Stimulated activated CD4-positive, alpha-beta T cell treated with anti-CD3 and anti-CD28 coated beads, TNF-alpha, amount 100 ng/mL, for 1 hour (primary cell): ENCODE measurements around the gene SET.
"Not testable (repeated sequence)": the region's sequence is repeated elsewhere in the genome, so short reads cannot be mapped to it uniquely, and the experiment has no call there.

Experiments
- DNase-seq, 3 donors: peaks; one replicate each; pipeline ENCODE4 v3.0.0-alpha.2; 2020; ENCODE audit warnings: low read depth in 3 of 3, low spot score in 1 of 3

Gene SET

GRCh38 chr9:128685636-128686489 lies 3.2 kb upstream of the SET start:
- DNase-seq, result peak in 1 of 3 donors; percentile 26

- DNase-seq, result no peak
These were observed 1.6 kb upstream of the SET start for GRCh38 chr9:128687453-128687852.

GRCh38 chr9:128689293-128689774 lies 312 bp downstream of the SET start:
- peak in 1 of 3 donors; percentile 42 for DNase-seq

GRCh38 chr9:128689820-128690683 lies 1.0 kb downstream of the SET start:
- peak in 1 of 3 donors; percentile 37 for DNase-seq

GRCh38 chr9:128690684-128691034 lies 1.6 kb downstream of the SET start:
- DNase-seq, result no peak

GRCh38 chr9:128693738-128694137 lies 4.7 kb downstream of the SET start:
- not testable (repeated sequence) for DNase-seq

- DNase-seq, result no peak
These were observed 5.3 kb downstream of the SET start for GRCh38 chr9:128694344-128694743.

- DNase-seq, result no peak
These were observed 8.1 kb downstream of the SET start for GRCh38 chr9:128696923-128697707.

GRCh38 chr9:128699096-128699795 lies 10.2 kb downstream of the SET start:
- DNase-seq, result not testable (repeated sequence)

GRCh38 chr9:128701227-128701854 lies 12.3 kb downstream of the SET start:
- no peak for DNase-seq

GRCh38 chr9:128702445-128702948 lies 13.5 kb downstream of the SET start, which contains the start of gene PKN3:
PKN3 (plus strand) TSS chr9:128702503; CDS start chr9:128702916, 413 bp downstream.
- peak in 2 of 3 donors; percentile 65 to 83 for DNase-seq

- DNase-seq, result no peak
These were observed 14.1 kb downstream of the SET start for GRCh38 chr9:128702949-128703615.

- no peak for DNase-seq
These were observed 14.8 kb downstream of the SET start for GRCh38 chr9:128703616-128704355.

- DNase-seq, result no peak
These were observed 15.3 kb downstream of the SET start for GRCh38 chr9:128704356-128704670.

- DNase-seq, result no peak
These were observed 16.3 kb downstream of the SET start for GRCh38 chr9:128705051-128705965.

GRCh38 chr9:128706045-128706444 lies 17.0 kb downstream of the SET start:
- DNase-seq, result no peak

- no peak for DNase-seq
These were observed 17.8 kb downstream of the SET start for GRCh38 chr9:128706671-128707381.
